Neural cell (in vitro differentiated cells): ENCODE results near the gene GRK4.

Experiments
- CTCF ChIP-seq: fragments of 450-650 bp; IDR thresholded peaks from 2 replicates; pipeline ENCODE4 v1.5.1; 2014; ENCODE audit warnings: antibody characterized with exemption, mild to moderate bottlenecking, moderate library complexity; ENCODE audit not compliant: poor library complexity, severe bottlenecking
- EP300 ChIP-seq: fragments of 450-650 bp; conservative IDR thresholded peaks from 2 replicates; pipeline ENCODE4 v1.6.1; 2014; ENCODE audit warnings: antibody characterized with exemption, mild to moderate bottlenecking, moderate library complexity; ENCODE audit not compliant: poor library complexity, severe bottlenecking
- MXI1 ChIP-seq: fragments of 450-650 bp; conservative IDR thresholded peaks from 2 replicates; pipeline ENCODE4 v1.6.1; 2014; ENCODE audit warnings: antibody characterized with exemption, mild to moderate bottlenecking; ENCODE audit not compliant: poor library complexity, severe bottlenecking

- TF ChIP-seq MXI1 = no peak
- no peak for TF ChIP-seq CTCF
- no peak for TF ChIP-seq EP300
Observed at GRCh38 chr4:3077796-3078195, 114.4 kb downstream of the GRK4 start.
